Activated CD4-positive, alpha-beta T cell treated with anti-CD3 and anti-CD28 coated beads for 1 hour (primary cell): ENCODE measurements around the gene SORBS2.
"Not testable (repeated sequence)": the region's sequence is repeated elsewhere in the genome, so short reads cannot be mapped to it uniquely, and the experiment has no call there.

Experiments
- DNase-seq: peaks from one replicate; pipeline ENCODE4 v3.0.0-alpha.2; 2020

The SORBS2 gene

DNA sequence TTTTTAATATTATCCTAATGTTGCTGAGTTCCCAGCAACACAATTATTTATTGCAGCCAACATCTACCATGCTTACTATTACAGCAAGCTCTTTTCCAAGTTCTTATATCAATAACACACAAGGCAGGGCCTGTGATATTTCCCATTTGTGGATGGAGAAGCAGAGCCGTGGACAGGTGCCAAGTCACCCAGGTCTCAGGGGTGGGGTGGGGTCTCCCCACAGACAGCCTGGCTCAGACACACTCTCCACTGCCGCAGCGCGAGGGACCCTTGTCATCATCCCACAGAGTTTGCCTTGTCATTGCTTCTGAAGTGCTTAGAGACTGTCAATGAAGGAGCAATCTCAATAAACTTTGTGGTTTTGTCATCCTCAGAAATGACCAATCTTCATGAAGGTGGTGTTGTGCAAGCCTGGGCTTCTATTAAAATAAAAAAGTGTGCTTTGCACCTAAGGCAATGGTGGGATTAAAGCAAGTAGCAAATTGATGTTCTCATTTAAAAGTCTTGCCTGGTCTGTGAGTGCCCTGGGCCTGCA, 76.1 kb downstream of the SORBS2 start:
- no peak for DNase-seq

DNA sequence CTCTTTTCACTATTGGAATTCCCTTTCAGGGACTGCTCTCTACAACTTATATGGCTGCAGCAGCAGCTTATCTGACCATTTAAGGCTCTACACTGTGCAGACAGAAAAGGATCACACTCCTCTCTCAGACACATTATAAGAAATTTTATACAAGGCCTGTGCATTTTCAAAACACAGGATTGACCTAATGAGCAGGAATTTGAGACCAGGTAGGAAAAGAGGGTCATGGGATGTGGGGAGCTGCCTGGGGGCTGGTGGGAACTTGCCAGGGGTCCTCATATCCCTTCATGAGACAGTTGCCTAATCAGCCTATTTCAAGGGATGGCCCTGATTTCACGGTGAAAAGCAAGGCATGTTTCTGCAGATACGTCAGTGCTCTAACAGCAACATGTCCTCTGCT, 77.1 kb downstream of the SORBS2 start:
- DNase-seq: no peak

DNA sequence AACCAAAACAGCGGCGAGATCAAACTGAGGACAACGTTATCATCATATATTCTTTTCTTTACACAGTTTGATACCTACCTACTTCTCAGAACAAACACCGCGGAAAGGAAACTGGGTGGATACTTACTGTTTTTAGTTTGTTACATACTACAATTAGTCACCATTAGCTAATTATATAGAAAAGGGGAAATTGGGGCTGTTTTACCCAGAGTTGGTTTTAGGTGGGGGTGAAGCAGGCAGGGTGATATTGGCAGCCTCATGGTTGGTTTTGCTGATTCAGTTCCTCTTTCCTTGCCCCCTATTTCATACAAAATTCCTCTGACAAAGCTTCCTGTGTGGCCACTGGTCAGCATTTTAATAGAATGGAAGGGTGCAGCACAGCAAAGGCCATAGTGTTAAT, 77.8 kb downstream of the SORBS2 start:
- DNase-seq: no peak

DNA sequence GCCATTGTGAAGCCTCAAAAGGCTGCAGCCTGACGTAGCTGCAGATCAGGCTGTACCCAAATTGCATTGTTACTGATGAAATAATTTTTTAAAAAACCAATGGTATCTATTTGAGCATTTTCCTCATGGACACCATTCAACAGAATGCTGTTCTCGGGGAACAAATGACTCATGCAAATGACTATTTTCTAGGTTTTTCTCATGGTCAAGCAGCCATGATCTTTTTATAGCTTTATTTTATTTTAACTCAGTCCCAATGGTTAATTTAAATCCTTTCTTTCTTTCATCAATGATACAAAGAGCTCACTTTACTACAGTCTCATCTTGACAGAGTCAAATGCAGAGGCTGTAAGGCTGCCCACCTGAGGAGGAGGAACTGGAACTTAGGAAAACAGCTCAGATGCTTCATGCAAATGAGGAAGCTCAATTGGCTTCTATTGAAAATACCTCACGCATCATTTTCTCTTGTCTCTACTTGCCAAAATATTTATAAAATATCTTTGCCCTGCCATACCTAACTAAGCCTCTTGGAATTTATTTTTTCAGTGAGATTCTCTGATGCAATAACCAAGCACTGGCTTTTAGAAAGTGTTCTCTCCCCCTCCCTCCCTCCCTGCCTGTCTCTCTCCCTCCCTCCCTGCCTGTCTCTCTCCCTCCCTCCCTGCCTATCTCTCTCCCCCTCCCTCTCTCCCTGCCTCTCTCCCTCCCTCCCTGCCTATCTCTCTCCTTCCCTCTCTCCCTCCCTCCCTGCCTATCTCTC, 81.0 kb downstream of the SORBS2 start:
- no peak for DNase-seq

DNA sequence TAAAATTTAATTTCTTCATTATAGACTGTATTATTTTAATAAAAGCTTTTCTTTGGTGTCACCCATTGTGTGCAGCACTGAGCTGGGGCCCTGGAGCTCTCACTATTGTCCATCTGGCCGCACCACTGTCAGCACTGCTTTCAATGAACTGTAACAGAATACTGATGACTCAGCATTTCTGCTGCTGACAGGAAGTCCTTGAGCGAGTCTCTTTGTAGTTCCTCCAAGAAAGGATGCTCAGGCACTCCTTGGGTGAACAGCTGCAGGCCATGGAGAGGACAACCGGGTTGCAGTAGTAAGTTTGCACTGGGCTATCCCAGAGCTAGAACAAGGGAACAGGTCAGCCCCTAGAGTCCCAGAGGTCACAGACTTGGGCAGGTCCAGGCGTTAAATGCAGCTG, 81.6 kb downstream of the SORBS2 start:
- no peak for DNase-seq

DNA sequence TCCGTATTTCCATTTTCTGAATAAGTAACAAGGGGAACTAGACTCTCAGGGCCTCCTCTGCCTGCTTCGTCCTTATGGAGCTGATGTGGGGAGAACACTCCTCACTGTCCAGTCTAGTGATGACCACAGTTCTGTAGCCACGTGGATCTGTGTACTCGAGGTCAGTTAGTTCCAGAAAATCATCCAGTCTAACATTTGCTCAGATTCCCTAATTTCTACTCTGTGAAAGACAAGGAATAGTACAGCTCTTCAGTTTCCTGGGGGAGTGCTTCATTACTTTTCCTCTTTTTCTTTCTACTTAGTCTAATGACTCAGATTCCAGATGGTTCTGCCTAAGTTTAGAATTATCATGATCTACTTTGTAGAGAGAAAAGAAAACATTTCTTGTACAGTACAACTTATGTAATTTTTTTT, 82.6 kb downstream of the SORBS2 start:
- DNase-seq: no peak

DNA sequence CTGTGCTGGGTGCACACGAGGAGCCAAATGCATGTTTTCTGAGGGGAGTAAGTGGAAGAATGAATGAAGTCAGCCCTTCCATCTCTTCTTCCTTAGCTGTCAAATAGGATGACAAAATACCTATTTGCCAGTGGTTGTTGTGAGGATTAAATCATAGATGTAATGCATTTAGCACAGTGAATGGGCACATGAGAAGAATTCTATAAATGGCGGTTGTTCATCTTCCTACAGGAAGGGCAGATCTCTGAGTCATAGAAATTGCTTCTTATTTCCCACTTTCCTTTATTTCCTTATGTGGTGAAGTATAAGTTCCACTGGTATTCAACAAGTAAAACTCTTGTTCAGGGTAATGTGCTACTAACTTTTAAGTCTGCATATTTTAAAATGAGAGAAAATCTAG, 83.1 kb downstream of the SORBS2 start:
- no peak for DNase-seq

DNA sequence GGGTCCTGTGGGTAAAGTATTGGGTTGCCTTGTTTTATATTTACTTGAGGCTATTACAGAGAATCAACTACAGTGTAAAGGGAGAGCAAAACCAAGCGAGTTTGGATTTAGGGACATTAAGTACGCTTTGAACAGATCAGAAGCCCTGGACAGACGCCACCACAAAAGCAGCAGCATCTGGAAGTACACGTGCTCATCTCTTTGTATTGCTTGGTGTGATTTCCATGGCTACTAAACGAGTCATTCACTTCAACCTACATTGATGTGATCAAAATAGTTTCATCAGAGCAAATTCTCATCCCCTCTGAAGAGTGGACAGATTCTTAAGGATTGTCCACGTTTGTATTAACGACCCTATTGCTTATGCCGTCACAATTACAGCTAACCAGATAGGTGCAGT, 85.1 kb downstream of the SORBS2 start:
- no peak for DNase-seq

DNA sequence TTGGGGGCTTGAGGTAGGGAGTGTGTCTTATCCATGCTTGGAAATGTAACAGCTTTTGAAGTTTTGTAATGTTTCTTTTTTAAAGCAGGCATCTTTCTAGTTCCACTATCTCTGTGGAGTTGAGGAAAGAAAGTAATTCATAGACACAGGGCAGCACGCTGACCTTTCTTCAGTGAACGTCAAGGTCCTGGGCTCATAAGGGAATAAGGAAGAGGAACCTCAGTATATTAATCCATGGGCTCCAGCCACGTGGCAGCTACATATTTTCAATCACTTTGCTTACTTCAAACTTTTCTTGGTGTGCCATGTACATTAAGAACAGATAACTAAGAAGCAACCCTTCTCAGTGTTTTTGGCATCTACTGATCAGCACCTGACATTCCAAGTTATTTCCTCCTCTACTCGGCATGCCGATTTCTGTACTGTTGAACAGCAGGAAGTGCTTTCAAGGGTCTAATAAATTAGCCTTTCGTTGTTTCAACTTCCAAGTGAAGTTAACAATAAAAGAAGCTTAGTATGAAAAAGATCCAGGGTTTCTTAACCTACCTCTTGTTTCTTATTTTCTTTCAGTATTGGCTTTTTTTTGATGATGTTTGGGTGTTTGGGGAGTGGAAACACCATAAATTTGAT, 88.2 kb downstream of the SORBS2 start:
- no peak for DNase-seq

DNA sequence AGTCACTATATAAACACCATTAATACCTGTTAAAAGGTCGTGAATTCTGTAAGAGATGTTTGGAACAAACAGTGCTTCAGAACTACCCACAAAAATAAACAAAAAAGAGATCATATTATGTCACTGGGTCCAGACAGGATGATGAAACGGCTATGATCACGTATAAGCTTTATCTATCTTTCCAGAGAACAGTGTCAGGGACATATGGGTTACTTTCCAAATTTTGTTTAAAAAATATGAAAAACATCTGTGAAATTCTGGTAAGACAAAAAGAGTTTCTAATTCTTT, 90.0 kb downstream of the SORBS2 start:
- DNase-seq: no peak

DNA sequence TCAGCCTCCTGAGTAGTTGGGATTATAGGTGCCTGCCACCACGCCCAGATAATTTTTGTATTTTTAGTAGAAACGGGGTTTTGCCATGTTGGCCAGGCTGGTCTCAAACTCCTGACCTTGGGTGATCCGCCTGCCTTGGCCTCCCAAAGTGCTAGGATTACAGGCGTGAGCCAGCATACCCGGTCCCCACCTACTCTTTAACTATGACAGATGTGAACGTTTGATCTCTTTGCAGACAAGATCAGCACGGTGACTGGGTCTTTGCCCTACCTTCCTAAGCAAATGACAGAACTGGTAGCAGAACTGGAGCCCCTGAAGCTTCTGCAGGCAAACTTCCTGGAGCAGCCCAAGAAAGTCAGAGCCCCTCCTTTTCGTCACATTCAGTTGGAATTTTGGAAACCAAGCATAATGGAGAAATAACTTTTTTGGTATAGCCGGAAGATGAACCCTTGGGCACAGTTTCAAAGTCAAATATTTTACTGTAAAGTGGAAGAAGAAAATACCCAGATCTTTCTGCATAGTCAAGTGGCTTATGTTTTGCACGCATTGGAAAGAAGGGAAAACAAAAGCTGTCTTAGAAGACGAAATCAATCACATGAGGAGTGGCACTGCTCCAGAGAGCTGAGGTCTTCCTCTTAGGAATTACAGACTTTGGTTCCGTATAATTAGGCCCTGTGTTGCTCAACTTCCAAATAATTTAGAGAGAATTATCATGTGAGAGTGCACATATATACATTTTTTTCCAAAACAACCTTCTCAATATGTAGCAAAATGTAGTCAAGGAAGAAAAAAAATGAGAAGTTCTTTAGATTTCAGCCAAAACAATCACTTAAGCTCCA, 90.6 kb downstream of the SORBS2 start:
- no peak for DNase-seq

DNA sequence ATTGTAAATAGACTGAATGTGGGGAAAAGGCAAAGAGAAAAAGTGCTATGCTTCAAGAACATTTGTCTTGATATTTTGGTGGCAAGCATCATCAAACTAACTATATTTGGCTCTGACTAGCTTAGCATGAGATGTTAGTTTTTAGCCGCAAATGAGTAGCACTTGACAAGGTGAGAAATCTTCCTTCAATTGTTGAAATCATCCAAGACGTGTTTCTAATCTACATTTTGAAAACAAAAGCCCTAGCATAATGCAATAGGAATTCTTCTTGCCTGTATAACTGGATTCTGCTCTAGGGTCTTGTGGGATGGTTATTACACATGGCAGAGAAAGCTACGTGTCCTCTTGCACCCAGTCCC, 92.5 kb downstream of the SORBS2 start:
- no peak for DNase-seq

DNA sequence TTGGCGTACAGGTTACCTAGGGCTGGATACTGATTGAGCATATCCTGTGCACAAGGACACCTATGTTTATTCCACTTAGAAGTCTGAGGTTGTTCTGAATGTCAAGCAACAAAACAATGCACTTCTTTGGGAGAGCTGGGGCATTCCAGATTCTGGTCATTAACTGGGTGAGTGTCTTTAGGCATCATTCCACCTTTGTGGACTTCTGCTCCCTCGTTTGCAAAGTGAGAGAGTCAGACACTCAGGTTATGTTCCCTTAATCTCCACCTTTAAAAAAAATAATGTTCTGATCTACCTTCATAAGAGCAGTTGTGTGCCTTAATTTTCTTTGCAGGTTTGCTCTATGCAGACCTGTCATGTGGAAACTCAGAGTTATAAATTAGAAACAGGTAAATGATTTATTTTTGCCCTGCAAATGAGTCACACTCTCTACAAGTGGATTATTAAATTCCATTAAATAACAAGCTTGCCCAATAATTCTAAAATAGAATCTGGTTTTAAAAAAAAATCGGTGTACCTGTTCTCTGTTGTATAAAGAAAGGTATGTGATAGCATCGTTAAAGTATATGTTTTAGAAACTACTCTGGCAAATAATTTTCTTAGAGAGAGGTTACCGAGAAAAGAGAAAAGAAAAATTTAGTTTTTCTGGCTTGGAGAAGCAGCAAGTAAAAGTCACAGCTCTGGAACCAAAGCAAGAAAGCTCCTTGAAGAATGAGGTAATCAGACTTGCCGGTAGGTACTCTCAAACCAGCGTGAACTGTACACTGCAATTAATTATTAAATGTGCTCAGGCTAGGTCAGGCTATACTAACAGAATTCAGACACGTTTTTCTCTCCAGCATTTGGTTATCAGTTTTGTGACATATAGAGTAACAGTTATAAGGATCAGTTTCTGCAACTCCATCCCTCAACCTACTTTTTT, 93.2 kb downstream of the SORBS2 start:
- DNase-seq: no peak

DNA sequence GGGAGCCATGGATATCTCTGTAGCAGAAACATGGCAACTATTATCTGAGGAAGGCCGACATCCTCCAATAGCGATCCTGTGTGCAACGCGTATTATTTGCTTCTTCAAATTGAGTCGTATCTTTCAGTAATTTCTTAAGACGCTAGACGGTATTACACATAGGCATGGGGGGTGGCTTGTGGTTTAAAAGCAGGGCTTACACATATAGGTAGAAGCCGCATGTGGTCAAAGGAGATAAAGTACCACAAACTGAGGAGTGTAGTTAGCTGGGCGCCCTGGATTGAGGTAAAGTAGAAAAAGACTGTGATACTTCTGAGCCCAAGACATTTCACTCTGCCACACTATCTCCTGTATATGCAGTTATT, 94.6 kb downstream of the SORBS2 start:
- no peak for DNase-seq

DNA sequence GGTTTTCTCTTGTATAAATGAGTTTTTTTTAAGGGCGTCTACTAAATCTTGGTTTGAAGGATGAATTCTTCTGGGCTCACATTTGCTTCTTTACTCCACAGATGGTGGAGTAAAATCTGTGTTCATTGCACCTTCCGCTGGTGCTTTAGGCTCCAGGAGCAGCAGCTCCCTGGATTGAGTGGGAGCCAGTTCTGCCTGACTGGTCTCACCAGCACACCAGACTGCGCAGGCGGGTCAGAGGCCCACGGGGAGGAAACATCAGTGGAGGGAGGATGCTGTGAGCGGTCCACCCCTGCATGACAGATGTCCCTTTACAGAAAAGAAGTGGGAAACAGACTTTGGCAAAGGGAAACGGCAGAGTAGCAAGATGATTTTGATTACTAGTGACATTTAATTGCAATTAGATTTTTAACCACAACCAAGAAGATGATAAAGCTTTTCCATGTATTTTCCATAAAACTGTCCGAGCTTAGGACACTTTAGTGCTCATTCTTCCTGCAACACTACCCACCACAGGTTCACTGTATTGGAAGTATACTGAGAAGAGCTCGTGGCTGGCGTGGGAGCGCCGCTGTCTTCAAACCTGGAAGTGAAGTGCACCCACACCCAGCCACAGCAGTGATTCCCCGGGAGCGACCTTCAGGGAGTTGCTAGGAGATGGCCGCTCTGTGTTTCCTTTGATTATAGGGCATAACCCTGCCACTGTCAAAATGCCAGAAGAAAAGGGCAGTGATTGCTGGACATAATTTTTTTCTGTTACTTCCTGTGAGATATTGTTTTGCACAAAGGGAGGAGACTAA, 95.2 kb downstream of the SORBS2 start:
- DNase-seq: no peak

DNA sequence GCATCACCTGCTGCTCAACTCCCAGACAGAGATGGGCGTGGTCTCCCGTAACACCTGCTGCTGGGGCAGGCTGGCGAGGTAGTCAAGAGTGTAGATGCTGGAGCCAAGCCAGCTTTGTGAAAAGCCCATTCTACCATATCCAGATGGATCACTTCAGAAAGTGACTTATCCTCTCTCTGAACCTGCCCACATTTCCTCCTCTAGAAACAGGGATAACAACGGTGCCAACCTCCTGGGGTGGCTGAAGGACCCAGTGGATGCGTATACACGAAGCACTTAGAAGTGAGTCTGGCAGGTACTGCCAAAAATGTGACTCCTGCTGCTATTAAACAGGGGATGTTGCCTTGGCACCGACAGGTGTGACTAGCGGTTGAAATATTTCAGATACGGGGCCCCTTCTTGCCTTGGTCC, 95.8 kb downstream of the SORBS2 start:
- no peak for DNase-seq

DNA sequence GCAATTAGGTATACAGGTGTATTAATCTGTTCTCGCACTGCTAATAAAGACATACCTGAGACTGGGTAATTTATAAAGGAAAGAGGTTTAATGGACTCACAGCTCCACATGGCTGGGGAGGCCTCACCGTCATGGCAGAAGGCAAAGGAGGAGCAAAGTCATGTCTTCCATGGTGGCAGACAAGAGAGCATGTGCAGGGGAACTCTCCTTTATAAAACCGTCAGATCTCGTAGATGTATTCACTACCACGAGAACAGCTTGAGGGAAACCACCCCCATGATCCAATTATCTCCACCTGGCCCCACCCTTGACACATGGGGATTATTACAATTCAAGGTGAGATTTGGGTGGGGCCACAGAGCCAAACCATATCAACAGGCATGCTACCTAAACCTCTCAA, 97.5 kb downstream of the SORBS2 start:
- not testable (repeated sequence) for DNase-seq

DNA sequence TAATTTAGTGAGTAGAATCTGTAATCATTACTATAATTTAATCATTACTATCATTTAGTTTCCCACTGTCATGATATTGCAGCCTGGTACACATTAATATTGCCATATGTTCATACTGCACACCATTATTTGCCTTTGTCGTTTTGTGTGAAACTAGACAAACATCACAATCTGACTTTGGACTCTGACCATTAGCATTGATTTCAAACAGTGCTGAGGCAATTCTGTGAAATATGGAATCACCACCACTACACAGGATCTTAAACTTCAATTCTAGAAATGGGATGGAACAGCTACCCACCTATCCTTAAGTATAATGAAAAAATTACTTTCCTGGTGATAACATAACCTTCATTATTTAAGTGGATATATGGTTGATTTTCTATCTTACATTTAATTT, 98.3 kb downstream of the SORBS2 start:
- no peak for DNase-seq

DNA sequence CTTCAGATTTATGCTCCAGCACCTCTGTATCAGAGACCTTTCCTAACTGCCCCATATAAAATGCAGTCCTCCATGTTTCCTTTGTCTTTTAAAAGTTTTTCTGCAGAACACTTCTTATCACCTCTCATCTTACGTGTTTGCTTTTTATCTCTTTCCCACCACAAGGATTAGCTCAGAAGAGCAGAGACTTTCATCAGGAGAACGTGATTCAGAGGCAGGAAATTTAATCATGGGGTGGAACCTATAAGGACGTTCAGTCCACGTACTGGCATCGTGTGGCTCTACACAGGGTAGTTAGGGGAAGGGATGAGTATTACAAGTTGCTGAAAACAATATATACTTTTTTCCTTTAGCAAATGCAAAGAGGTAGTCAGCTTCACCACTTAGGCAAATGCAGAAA, 98.7 kb downstream of the SORBS2 start:
- no peak for DNase-seq

DNA sequence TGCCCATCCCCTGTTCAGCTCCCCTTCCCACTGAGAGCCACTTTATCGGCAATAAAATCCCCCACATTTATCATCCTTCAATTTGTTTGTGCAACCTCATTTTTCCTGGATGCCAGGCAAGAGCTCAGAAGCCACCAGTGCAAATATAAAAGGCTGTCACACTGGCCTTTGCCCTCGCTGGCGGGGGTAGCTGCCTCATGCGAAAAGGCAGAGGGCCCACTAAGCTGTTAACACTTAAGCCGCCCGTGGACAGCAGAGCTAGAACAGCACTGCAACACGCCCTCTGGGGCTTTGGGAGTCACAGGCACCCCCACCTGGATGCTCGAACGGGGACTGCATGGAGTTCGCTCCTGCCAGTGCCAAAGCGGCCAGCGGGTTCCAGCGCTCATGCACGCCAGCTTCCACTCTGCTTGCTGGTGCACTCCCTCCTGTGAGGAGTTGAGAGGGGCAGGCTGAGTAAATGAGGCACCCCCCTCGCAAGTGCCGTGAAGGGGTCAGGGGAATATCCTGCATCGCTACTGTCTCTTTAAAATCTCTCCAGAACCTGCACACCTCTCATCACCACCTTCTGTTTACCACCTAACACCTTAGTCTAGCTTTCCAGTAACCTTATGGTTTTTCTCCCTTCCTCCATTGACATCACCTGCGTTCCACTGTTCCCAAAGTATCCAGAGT, 99.5 kb downstream of the SORBS2 start:
- DNase-seq: no peak

DNA sequence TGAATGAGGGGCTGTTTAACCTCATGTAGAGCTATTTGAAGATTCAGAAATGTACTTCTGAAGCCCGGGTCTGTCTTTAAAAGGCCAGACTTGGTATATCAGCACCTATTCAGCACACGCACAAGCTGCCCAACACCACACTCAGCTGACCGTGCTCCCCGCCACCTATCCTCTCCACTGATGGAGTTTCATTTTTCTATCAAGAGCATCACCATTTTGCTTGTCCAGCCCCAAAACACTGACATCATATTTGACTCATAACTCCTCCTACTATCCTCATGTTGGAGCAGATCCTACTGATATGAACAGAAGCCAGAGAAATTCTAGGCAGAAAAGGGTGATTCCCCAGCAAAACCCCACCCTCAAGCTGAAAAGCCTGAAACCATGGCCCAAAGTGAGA, 100.3 kb downstream of the SORBS2 start:
- DNase-seq: no peak
